Left renal pelvis (tissue), 4 donors: ENCODE results near the gene DNMBP. TPM values are rescaled to one million over a fixed set of nuclear protein-coding genes. Genes with fewer than 3 reads are reported as not detected.
A peak's percentile ranks its signal among the peaks of the same experiment; 100 is the strongest.

Source experiments
- DNase-seq, 4 donors: peaks; one replicate each; pipeline ENCODE4 v3.0.0-alpha.2; 2013; ENCODE audit warnings: low read depth in 4 of 4, low spot score in 3 of 4
- polyA plus RNA-seq, 4 donors: library from polyadenylated mRNA; unstranded; fragments of 120-200 nt; gene quantifications; one replicate each; pipeline ENCODE4 v1.2.1, GENCODE V29; 2013; ENCODE audit not compliant: insufficient read length in 4 of 4

DNMBP gene, protein sequence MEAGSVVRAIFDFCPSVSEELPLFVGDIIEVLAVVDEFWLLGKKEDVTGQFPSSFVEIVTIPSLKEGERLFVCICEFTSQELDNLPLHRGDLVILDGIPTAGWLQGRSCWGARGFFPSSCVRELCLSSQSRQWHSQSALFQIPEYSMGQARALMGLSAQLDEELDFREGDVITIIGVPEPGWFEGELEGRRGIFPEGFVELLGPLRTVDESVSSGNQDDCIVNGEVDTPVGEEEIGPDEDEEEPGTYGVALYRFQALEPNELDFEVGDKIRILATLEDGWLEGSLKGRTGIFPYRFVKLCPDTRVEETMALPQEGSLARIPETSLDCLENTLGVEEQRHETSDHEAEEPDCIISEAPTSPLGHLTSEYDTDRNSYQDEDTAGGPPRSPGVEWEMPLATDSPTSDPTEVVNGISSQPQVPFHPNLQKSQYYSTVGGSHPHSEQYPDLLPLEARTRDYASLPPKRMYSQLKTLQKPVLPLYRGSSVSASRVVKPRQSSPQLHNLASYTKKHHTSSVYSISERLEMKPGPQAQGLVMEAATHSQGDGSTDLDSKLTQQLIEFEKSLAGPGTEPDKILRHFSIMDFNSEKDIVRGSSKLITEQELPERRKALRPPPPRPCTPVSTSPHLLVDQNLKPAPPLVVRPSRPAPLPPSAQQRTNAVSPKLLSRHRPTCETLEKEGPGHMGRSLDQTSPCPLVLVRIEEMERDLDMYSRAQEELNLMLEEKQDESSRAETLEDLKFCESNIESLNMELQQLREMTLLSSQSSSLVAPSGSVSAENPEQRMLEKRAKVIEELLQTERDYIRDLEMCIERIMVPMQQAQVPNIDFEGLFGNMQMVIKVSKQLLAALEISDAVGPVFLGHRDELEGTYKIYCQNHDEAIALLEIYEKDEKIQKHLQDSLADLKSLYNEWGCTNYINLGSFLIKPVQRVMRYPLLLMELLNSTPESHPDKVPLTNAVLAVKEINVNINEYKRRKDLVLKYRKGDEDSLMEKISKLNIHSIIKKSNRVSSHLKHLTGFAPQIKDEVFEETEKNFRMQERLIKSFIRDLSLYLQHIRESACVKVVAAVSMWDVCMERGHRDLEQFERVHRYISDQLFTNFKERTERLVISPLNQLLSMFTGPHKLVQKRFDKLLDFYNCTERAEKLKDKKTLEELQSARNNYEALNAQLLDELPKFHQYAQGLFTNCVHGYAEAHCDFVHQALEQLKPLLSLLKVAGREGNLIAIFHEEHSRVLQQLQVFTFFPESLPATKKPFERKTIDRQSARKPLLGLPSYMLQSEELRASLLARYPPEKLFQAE (N-terminal part only)
- 10 to 100 TPM; 22.0 to 38.7 (median 36.9) TPM for polyA plus RNA-seq

DNA sequence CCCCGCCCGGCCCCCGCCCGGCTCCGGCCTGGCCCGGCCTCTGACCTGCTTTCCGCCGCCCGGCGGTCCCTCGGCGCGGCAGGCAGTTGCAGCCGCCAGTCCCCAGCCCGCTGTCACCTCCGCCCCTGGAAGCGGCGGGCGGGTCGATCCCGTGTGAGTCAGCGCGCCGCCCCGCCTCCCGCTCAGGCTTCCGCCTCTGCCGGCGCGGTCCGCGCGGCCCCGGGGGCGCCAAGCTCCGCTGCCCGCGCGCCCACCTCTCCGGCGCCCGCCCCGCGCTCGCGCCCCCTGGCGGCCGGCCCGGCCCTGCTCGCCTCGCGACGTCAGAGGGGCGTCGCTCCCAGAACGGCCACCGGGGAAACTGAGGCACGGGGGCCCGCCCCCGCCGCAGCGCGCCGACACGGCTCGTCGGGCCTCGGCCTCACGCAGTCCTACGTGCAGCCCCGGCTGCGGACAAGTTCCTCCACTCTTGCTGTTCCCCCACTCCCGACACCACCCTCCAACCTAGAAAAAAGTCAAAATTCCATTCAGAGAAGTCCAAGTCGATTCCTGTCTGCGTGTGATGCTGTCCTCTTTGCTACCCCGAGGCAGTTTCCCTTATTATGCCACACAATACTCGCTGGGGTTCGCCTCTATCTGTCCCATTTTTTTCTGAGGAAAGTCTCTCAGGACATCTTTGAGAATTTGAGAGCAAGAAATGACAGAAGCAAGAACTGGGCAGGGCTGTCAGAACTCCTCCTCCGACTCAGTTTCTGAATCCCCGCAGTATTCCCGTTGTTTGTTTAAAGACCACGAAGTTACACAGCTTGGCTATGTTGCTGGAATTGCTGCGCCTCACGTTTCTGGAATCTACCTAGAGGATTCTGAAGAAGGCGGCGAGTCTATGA, at the start of gene DNMBP:
Gene DNMBP, minus strand, starts transcription at position 155 of the 884 bp plus-strand sequence. CDS start 37,823 bp downstream, outside the sequence.
- DNase-seq, result peak in 3 of 4 donors; percentile 70 to 81 (median 77)

DNA sequence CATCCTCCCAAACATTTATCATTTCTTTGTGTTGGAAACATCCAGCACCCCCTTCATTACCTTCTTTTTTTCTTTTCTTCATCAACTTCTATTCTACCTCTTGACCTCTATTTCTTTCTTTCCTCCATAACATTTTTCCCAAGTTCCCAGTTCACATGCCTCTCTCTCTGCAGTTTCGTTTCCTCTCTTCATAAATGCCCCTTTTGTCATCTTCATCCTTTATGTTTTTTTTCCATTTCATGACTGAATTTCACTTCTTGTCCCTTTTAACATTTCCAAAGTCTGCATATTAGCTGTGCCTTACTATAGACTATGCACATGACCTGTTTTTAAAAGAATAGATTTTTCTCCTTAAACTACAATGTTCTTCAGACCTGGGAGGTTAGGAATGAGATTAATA, 48.2 kb upstream of the DNMBP start:
- no peak for DNase-seq

DNA sequence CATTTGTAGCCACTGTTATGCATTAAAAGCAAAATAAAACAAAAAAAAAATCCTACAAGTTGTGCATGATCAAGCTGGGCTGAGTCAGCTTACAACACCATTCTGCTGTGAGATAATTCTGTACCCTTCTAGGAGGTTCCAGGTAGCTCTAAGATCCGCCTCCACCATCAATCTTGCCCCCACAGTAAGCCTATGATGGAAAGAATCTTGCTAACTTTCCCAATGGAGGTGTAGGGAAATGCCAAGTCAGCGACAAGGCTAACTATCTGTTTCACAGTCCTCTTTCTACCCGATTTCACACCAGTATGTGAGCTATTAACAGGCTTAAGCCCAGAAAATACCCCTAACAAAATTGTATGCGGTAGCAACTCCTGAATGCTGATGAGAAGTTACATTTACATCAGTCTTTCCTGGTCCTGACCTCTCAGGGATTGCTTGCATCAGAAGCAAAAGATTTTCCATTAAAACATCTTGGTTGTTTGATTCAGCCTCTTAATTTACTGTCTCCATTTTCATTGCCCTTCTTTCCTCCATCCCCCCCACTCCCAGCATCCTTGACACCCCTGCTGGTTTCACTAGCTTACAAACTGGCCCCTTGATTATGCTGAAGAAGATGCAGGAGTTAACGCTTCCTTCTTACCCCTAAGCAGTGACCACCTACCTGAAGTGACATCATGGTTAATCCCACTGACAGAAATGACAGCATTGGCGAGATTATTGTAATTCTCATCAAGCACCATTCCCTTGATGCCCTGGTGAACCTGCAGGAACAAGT, 44.1 kb upstream of the DNMBP start:
- DNase-seq, result no peak

DNA sequence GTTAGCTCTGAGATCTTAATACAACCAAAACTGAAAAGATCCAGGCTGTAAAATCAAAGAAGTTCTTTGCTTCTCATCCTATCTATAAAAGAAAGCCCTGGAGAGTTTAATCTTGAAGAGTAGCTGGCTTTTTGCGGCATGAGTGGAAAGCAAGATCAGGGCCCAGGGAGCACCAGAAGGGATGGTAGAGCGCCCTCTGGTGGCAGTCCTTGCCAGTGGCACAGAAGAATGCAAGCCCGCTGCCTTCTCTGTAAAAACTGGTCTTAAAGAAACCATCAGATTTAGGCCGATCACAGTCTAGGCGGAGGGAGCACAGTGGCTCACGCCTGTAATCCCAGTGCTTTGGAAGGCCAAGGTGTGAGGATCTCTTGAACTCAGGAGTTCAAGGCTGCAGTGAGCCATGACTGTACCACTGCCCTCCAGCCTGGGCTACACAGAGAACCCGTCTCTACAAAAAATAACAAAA, 36.3 kb upstream of the DNMBP start:
- peak in 3 of 4 donors; percentile 70 to 80 (median 76) for DNase-seq

DNA sequence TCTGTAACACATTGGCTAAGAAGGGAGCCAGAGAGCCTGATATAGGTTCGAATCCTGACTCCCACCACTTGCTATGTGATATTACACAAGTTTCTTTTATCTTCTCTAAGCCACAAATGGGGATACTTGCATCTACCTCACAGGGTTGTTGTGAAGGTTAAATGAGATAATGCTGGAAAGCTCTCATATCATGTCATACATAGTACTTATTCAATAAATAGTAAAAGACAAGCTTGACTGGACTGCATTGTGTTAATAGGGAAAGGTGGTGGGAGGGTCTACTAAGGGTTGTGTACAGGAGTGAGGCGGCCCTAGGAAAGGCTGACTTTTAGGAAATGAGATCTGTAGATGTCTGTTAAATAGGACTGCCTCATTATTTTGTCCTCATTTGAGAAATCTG, 35.8 kb upstream of the DNMBP start:
- DNase-seq, result no peak

DNA sequence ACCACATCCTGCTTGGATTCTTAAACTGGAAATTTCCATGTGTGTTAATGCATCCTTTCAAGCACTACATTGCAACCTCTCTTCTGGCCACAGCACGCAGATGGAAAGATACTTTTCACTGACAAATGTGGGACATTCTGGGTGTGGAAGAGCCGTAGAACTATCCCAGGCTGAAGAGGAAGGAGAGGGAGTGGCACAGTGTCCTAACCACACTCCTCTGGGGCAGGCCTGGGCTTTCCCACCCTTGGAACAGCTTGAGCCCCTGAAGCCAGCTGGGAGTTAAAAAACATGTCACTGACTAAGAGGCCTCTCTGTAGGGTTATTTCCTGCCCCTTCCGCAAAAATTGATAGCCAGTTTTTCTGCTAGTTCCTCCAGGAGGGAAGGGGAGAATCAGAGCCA, 34.0 kb upstream of the DNMBP start:
- no peak for DNase-seq

DNA sequence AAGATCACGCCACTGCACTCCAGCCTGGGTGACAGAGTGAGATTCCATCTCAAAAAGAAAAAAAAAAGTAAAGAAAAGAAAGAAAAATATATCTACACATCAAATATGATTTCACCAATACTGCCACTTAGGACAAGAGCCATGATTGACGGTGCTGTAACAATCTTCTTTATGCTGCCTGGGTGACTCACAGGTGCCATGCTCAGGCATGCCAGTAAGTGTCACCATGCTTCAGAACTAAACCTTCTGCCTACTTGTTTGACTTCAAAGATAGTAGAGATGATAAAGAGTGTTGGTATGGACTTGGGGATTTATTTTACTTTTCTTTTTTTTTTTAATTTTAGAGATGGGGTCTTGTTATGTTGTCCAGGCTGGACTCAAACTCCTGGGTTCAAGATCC, 33.6 kb upstream of the DNMBP start:
- no peak for DNase-seq

DNA sequence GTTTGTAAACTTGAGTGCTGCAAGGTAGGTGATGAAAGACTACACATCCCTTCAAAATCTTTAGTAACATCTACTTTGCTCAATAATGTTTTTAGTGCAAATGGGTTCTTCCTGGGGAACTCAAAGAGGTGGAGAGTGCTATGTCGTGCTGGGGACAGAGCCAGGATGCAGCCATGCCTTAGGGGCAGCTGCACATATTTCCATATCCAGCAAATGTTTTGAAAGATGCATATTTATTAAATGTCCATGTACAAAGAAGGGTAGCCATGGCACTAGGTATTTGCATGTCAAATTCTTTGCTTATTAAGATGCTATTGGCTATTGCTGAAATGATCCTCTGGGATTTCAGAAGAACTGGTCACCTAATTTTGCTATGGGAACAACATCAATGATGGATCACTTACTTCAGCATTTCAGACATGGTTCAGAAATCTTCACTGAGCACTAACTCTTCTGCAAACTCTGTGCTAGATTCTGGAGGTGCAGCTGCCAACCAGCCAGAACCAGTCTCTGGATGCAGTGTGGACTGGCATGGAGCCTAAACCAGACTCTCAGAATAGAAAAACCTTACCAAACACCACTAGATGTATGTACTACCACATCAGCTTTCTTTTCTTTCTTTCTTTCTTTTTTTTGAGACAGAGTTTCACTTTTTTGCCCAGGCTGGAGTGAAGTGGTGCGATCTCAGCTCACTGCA, 31.7 kb upstream of the DNMBP start:
- no peak for DNase-seq

DNA sequence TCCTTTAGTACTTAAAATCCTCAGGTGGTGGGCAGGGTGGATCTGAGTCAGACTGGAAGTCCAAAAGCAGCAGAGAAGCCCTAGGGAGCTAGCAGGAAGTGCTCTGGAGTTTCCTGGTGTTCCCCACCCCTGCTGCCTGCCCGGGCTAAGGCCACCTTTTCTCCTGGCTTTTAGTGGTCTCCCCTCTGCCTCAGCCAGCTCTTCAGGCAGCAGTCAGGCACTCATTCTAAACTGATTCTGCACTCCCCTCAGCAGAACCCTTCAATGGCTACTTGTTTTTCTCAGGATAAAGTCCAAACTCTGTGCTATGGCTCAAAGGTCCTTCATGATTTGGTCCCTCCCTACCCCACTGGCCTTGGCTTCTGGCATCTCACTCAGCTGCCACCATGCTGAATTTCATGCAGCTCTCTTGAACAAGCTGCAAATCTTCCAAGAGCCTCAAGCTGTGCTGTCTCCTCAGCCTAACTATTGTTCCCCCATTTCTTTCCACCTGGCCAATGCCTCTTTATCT, 28.9 kb upstream of the DNMBP start:
- DNase-seq, result no peak

DNA sequence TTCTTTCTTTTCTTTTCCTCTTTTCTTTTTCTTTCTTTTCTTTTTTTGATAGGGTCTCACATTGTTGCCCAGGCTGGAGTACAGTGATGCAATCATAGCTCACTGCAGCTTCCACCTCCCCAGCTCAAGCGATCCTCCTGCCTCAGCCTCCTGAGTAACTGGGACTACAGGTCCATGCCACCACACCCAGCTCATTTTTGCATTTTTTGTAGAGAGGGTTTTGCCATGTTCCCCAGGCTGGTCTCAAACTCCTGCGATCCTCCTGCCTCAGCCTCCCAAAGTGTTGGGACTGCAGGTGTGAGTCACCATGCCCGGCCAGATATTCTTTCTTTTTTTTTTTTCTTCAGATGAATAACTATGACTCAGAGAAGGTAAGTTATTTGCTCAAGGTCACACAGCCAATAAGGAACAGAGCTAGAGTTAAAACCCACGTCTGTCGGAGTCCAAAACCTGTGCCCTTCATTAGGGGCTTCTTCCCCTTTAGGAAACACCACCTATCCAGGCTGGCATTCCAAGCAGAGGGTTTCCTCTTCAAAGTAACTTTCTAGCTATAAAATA, 28.1 kb upstream of the DNMBP start:
- no peak for DNase-seq

DNA sequence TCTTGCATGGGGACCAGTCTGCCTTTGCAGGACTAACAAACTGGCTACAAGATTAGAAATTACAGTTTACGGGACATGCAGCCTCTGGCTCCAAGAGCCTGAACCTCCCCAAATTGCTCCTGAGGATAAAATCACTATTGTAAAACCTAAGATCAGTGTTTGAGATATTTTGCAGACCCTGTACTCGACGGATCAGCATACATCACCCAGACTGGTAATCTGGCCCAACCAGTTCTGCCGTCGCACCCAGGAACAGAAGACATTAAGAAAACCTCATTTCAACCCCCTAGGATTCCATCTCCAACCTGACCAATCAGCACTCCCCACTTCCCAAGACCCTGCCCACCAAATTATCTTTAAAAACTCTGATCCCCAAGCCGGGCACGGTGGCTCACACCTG, 27.1 kb upstream of the DNMBP start:
- no peak for DNase-seq

DNA sequence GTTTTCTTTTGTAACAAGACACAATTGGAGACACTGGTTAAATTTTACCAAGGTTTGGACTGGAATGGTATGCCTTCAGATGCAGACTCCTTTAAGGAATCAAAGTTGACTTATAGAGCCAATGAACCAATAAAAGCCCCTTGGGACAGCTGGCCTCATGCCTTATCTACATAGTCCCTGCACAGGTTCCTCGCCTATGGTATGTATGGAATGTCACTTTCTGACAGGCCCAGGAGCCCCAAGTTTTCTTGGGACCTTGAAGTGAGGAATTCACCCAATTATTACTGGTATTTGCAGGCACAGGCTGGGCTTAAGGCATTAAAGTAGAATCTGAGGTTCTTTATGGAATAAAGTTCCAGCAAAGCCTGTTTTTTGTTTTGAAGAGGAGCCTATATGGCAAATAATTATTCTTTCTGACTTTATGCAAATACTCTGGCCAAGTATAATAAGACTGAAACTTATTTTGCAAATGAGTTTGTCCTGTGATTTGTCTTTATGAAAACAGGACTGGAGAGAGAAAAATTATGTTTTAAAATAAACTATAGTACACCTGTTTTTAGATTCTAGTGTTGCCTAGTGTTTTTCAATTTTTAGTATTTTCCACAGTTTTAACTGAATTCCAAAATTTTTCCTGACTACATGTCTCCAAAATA, 24.1 kb upstream of the DNMBP start:
- no peak for DNase-seq

DNA sequence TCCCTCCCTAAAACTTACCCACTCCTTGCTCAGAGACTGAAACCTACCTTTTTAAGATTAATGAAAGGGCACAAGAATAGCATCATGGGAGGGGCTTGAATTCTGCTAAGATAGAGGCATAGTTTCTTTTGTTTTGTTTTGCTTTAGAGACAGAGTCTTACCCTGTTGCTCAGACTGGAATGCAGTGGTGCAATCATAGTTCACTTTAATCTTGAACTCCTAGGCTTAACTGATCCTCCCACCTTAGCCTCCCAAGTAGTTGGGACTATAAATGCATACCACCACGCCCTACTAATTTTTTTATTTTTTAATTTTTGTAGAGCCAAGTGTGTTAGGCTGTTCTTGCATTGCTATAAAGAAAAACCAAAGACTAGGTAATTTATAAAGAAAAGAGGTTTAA, 17.7 kb upstream of the DNMBP start:
- DNase-seq, result no peak

DNA sequence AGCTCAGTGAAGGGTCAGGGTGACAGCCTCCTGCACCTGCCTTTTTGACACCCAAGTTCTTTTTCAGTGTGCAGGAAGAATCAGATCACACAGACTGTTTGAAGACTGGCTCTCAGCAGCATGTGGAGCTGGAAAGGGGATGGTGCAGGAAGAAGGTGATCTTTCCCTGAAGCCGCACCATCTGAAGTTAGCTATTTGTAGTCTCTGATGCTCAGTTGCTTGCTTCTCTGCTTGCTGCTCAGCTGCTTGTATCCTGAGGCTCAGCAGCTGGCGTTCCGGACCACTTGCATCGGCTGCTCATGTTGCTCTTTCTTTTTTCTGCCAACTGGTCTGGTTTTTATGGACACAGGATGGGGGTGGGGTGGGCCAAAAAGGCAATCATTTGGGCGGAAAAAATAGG, 15.8 kb upstream of the DNMBP start:
- DNase-seq, result no peak

DNA sequence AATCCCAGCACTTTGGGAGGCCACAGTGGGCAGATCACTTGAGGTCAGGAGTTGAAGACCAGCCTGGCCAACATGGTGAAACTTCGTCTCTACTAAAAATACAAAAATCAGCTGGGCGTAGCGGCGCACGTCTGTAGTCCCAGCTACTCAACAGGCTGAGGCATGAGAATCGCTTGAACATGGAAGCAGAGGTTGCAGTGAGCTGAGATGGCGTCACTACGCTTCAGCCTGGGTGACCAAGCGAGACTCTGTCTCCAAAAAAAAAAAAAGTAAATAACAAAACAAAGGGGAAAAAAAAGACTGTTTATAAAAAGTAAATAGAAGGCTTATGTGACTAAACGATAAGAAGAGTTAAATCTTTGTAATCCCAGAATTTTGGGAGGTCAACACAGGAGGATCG, 15.0 kb upstream of the DNMBP start:
- DNase-seq, result no peak

DNA sequence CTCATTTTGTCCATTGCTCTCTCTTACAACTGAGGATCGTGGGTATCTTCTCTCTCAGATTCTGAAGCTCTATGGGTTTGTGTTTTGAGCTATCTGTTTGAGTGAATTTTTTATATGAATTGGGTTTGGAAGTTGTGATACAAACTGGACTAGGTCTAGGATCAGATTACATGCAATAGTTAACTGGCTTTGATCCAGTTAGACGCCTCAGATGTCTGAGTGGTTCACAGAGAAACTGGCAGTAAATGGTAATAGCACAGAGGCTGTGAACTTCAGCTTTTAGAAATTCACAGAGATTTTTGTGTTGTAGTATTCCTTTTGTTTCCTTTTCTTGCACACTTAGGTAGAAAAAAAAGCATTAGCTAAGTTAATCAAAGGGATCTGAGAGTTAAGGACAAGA, 12.7 kb upstream of the DNMBP start:
- DNase-seq, result no peak

DNA sequence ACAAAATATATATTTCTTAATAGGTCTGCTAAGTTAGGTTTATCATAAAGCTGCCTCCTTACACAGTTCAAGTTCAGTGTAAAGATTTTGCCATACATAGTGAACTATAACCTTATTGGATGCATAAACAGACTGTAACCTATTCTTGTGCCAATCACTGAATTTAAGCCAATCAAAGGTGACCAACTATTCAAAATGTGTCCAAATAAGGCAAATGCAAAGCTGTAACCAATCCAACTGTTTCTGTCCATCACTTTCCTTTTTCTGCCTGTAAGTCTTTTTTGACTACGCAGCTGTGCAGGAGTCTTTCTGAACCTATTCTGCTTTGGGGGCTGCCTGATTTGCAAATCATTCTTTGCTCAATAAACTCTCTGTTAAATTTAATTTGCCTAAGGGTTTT, 11.6 kb upstream of the DNMBP start:
- no peak for DNase-seq
